Large intestine (tissue), 3 donors: ENCODE data around the gene MRPL47. TPM values are rescaled to one million over a fixed set of nuclear protein-coding genes. Genes with fewer than 3 reads are reported as not detected.

Experiments
- DNase-seq, 2 donors: peaks; one replicate each; pipeline versions ENCODE4 v3.0.0 to v3.0.0-alpha.2; 2013
- H3K27ac ChIP-seq: one replicate; pipeline ENCODE4 v1.5.1; 2013; ENCODE audit warnings: low read length
- H3K27me3 ChIP-seq: 2 replicates; pipeline ENCODE4 v1.6.1; 2013; ENCODE audit warnings: low read length; ENCODE audit not compliant: control insufficient read depth, insufficient read depth
- H3K36me3 ChIP-seq: 2 replicates; pipeline ENCODE4 v1.6.1; 2013; ENCODE audit warnings: low read length; ENCODE audit not compliant: control insufficient read depth, insufficient read depth
- H3K4me1 ChIP-seq: one replicate; pipeline ENCODE4 v1.6.1; 2013; ENCODE audit warnings: low read length; ENCODE audit not compliant: control insufficient read depth, insufficient read depth
- H3K4me3 ChIP-seq: one replicate; pipeline ENCODE4 v1.5.1; 2013; ENCODE audit warnings: low read length
- H3K9me3 ChIP-seq: one replicate; pipeline ENCODE4 v1.6.1; 2013; ENCODE audit warnings: mild to moderate bottlenecking, low read depth, low read length, moderate library complexity; ENCODE audit not compliant: control insufficient read depth
- WGBS: methylation state at CpG from one replicate; pipeline ENCODE4 v1.1.5; 2013; ENCODE audit warnings: low lambda C conversion rate; ENCODE audit not compliant: insufficient coverage; 5-methylcytosine and 5-hydroxymethylcytosine counted together
- polyA plus RNA-seq: library from polyadenylated mRNA; unstranded; fragments of 120-200 nt; gene quantifications from one replicate; pipeline ENCODE4 v1.2.1, GENCODE V29; 2013

The MRPL47 gene
- polyA plus RNA-seq, 1 donor = 39.1 TPM

DNA sequence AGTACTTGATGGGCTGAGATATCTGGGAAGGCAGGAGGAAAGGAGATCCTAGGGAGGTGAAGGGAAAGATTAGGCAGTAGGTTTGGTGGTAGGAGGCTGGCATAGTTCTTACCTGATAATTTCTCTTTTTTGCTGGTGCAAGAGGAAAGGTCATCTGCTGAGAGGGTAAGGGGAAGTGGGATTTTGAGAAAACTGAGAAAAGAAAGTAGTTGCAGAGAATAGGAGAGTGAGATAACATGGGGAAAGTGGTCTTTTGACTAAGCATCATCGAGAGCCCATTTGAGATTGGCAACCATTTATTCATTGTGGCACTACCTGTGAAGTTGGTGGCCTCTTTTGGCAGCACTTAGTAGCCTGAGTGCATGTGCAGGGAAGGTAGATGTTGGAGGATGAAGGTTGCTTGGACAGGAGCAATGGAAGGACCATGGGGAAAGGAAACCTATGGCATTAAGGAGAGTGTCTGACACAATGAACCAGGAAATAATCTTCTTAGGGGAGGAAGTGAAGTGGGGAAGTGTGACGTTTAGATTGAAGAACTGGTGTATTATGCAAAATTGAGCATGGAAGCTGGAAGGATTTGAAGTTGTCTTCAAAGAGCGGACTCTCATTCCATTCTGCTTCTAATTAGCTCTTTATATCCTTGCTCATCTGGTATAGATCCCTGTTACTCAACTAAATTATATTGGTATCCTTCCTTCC, 26.5 kb upstream of the MRPL47 start:
- H3K9me3 ChIP-seq = no peaks in the 10 kb centered on the region
- no peak overlapping the region for H3K27ac ChIP-seq
- no peak for DNase-seq
- no peak overlapping the region for H3K4me3 ChIP-seq
- WGBS = 100% methylated on average over 1 of the region's 3 CpGs
- H3K27me3 ChIP-seq = no peaks in the 10 kb centered on the region
- no peaks in the 10 kb centered on the region for H3K4me1 ChIP-seq
- H3K36me3 ChIP-seq = no peaks in the 10 kb centered on the region

DNA sequence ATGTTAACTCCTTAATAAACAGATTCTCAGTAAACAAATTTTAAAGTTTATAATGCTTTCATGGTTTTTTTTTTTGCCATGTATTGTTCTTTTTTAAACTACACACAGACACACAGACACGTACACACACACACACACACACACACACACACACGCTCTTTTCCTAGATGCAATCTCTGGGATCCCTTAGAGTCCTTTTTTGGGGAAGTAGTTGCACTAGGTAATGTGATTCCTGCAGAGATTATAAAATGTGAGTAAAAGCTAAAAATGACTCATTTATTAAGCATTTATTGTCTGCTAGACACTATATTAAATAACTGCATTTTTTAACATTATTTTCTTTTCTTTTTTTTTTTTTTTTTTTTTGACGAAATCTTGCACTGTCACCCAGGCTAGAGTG, 20.0 kb upstream of the MRPL47 start:
- Histone ChIP-seq H3K4me1 (no peaks in the 10 kb centered on the region), H3K27me3 (no peaks in the 10 kb centered on the region), H3K9me3 (no peaks in the 10 kb centered on the region), H3K4me3 (no peak overlapping the region), H3K36me3 (peaks cover 37% of the 10 kb centered on the region), H3K27ac (no peak overlapping the region)
- no peak for DNase-seq
- no CpG with 5 or more reads among the region's 3 CpGs for WGBS

DNA sequence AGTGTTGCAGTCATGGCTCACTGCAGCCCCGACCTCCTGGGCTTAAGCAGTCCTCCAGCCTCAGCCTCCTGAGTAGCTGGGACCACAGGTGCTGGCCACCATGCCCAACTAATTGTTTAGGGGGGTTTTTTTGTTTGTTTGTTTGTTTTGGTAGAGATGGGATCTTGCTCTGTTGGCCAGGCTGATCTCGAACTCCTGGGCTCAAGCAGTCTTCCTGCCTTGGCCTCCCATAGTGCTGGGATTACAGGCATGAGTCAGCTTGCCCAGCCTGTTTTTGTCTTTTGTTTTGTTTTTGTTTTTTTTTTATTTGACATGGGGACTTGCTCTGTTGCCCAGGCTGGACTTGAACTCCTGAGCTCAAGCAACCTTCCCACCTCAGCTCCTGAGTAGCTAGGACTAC, 17.6 kb upstream of the MRPL47 start:
- Histone ChIP-seq H3K4me3 (no peak overlapping the region), H3K27ac (no peak overlapping the region), H3K27me3 (no peaks in the 10 kb centered on the region), H3K36me3 (peaks cover 50% of the 10 kb centered on the region), H3K4me1 (no peaks in the 10 kb centered on the region), H3K9me3 (no peaks in the 10 kb centered on the region)
- no CpG with 5 or more reads among the region's 2 CpGs for WGBS
- no peak for DNase-seq

DNA sequence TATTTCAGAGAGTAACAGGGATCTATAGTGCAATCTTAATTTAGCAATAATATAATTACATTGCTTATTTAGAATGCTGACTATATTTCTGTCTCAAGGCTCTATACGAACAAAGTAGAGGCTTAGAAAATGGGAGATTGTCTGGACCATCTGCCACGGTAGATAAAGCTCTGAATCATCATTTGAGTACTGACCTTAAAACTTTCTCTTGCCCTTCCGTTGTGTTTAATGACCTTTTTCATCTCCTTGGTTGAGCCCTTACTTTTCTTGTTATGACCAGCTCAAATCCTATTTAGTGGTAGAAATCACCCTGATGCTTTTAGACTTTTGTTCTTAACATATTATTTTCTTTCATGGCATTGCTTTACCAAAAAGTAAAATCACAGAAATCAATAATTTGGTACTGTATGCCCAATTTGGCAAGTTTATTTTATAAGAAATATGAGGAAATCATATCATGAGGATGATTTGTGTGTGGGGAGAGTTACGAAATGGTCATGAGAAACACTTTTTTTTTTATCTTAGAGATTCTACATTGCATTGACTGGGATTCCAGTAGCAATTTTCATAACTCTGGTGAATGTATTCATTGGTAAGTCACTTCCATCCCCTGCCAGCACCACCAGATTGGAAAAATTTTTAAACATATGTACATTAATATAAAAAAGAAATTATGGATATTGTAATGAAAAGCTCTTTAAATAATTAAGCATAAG, 11.2 kb upstream of the MRPL47 start:
- DNase-seq = no peak
- Histone ChIP-seq H3K27ac (no peak overlapping the region), H3K27me3 (no peaks in the 10 kb centered on the region), H3K36me3 (peaks cover 18% of the 10 kb centered on the region), H3K4me1 (no peaks in the 10 kb centered on the region), H3K9me3 (no peaks in the 10 kb centered on the region), H3K4me3 (no peak overlapping the region)
- 100% methylated on average over 2 of the region's 4 CpGs for whole genome bisulfite sequencing

DNA sequence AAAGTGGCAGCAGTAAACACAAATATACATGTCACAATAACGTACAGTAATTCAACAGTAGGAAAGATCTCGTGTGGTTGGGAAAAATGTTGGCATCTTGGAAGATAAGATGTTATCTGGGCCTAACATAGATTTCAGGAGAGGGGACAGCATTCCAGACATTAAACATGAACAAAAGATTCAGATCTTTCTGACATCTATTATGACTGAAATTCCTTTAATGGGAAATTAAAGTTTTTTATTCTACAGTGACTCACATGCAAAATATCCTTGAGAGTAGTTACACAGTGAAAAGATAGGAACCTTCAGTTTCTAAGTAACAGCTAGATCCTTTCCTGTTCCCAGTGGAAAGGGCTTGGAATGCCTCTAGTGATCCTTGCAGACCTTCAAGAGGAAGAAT, 9.4 kb upstream of the MRPL47 start:
- Histone ChIP-seq H3K27me3 (no peaks in the 10 kb centered on the region), H3K4me1 (no peaks in the 10 kb centered on the region), H3K4me3 (no peak overlapping the region), H3K36me3 (peaks cover 24% of the 10 kb centered on the region), H3K9me3 (no peaks in the 10 kb centered on the region), H3K27ac (no peak overlapping the region)
- no CpG with 5 or more reads among the region's 2 CpGs for WGBS
- DNase-seq = no peak

DNA sequence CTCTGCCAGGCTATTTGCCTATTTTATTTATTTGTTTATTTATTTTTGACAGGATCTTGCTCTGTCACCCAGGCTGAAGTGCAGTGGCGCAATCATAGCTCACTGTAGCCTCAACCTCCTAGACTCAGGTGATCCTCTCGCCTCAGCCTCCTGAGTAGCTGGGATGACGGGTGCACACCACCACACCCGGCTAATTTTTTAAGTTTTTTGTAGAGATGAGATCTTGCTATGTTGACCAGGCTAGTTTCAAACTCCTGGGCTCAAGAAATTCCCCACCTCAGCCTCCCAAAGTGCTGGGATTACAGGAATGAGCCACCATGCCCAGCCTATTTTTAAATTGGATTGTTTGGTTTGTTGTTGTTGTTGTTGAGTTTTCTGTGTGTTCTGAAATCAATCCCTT, 5.6 kb upstream of the MRPL47 start:
- H3K4me1 ChIP-seq = no peaks in the 10 kb centered on the region
- H3K27me3 ChIP-seq = no peaks in the 10 kb centered on the region
- H3K36me3 ChIP-seq = peaks cover 18% of the 10 kb centered on the region
- 100% methylated on average over 2 of the region's 4 CpGs for WGBS
- no peak overlapping the region for H3K27ac ChIP-seq
- no peak for DNase-seq
- H3K4me3 ChIP-seq = no peak overlapping the region
- H3K9me3 ChIP-seq = no peaks in the 10 kb centered on the region

DNA sequence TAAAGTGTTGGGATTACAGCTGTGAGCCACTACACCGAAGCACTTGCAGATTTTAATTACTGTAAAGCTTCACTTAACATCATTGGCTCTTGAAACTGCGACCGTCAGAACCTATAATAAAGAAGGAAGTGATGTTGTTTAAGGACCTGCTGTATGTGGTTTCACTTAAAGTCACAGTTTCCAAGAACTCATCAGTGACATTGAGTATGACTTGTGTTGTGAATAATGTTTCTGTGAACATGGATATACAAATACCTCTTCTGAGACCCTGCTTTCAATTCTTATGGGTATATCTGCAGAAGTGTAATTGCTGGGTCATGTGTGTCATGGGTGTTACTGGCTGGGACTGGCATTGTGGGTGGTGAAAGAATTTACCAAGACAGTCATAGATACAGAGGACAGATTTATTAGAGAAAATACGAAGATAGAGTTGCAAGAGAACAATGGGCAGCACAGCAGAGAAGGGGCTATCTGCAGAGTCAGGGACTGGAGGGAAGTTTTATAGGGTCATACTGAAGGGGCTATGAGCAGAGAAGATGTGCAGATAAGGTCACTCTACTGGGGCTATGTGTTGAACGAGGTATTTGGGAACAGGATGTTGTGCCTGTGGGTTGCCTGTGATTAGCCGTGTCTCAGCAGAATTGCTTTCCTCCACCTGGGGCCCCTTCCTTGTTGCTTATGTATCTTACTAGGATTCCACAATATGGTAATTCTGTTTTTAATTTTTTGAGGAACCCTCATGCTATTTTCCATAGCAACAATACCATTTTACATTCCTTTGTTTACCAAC, 4.7 kb upstream of the MRPL47 start:
- DNase-seq = no peak
- Histone ChIP-seq H3K36me3 (peaks cover 18% of the 10 kb centered on the region), H3K4me3 (no peak overlapping the region), H3K27ac (no peak overlapping the region), H3K4me1 (no peaks in the 10 kb centered on the region), H3K27me3 (no peaks in the 10 kb centered on the region), H3K9me3 (no peaks in the 10 kb centered on the region)
- no CpG with 5 or more reads among the region's 6 CpGs for WGBS

DNA sequence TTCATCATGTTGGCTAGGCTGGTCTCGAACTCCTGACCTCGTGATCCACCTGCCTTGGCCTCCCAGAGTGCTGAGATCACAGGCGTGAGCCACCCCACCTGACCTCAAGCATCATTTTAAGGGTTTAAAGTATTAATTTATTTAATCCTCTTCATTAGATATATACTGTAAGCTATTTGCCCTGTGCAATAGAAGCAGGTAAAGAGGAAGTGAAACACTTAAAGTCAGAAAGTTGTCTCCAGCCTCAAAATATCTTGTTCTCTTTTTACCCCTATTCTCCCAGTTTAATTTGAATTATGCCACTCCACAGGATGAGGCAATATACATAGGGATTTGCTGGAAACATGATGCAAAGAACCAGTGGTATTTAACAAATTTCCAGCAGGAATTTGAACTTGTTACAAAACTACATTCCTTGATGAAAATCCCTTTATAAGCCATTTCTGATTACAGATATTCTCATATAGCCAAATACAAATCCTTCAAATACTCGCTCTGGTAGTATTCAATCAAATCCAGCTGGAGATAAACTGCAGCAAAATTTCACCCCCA, 2.2 kb upstream of the MRPL47 start:
- 80% methylated on average over 2 of the region's 4 CpGs for WGBS
- H3K4me1 ChIP-seq = peaks cover 6% of the 10 kb centered on the region
- no peak overlapping the region for H3K27ac ChIP-seq
- no peak for DNase-seq
- H3K9me3 ChIP-seq = no peaks in the 10 kb centered on the region
- H3K27me3 ChIP-seq = no peaks in the 10 kb centered on the region
- peaks cover 18% of the 10 kb centered on the region for H3K36me3 ChIP-seq
- no peak overlapping the region for H3K4me3 ChIP-seq

DNA sequence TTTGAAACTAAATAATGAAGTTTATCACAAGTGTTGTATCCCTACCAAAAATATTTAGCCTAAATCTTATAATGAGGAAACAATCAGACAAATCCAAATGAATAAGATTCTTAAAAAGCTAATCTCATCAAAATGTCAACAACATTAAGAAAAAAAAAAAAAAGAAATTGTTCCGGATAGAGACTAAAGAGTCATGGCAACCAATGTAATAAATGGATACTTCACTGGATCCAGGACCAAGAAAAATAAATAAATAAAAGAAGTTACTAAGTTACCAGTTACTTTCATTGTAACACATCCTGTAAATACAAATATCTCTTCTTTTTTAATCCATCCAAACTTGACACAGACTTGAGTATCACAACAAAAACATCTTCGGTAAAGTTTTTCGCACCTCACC, 607 bp downstream of the MRPL47 start:
- Histone ChIP-seq H3K4me3 (peak overlapping the region; percentile 87), H3K4me1 (peaks cover 6% of the 10 kb centered on the region), H3K27ac (peak overlapping the region; percentile 87), H3K36me3 (peaks cover 22% of the 10 kb centered on the region), H3K27me3 (no peaks in the 10 kb centered on the region), H3K9me3 (no peaks in the 10 kb centered on the region)
- no peak for DNase-seq
- WGBS = 0% methylated on average over 1 of the region's 3 CpGs

DNA sequence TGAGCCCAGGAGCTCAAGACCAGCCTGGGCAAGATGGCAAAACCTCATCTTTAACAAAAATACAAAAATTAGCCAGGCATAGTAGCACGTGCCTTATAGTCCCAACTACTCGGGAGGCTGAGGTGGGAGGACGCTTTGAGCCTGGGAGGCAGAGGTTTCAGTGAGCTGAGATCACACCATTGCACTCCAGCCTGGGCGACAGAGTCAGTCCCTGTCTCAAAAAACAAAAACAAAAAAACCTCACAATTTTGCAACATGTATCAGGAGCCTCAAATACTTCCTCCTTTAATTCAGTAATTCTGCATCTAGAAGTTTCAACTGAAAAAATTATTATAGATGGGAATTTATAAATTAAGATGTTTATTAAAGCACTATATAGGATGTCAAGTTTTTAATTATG, 1.1 kb downstream of the MRPL47 start:
- Histone ChIP-seq H3K36me3 (peaks cover 26% of the 10 kb centered on the region), H3K27me3 (no peaks in the 10 kb centered on the region), H3K4me3 (peak overlapping the region; percentile 87), H3K9me3 (no peaks in the 10 kb centered on the region), H3K4me1 (peaks cover 6% of the 10 kb centered on the region), H3K27ac (no peak overlapping the region)
- WGBS = no CpG with 5 or more reads among the region's 4 CpGs
- DNase-seq = no peak
